Measurements from ENCODE around the gene MSX1.

Gene MSX1

GRCh38 chr4:4881432-4881831, 22.0 kb downstream of the MSX1 start:
- in situ Hi-C loops (cut with HindIII; ENCODE audit: low pct_ligation_motif_present, low pct_unique_long_range_greater_than_20kb, low sequenced_read_pairs), result no loop called here
- DNase-seq, result no peak

- in situ Hi-C loops (cut with HindIII; ENCODE audit: low pct_ligation_motif_present, low pct_unique_long_range_greater_than_20kb, low sequenced_read_pairs), result no loop called here
- no peak for DNase-seq
These were observed 25.1 kb downstream of the MSX1 start for GRCh38 chr4:4884611-4885010.

GRCh38 chr4:4887426-4887825, 28.0 kb downstream of the MSX1 start:
- in situ Hi-C loops (cut with HindIII; ENCODE audit: low pct_ligation_motif_present, low pct_unique_long_range_greater_than_20kb, low sequenced_read_pairs), result no loop called here
- DNase-seq, result no peak

GRCh38 chr4:4888695-4889094, 29.2 kb downstream of the MSX1 start:
- no peak for DNase-seq
- in situ Hi-C loops (cut with HindIII; ENCODE audit: low pct_ligation_motif_present, low pct_unique_long_range_greater_than_20kb, low sequenced_read_pairs), result no loop called here

GRCh38 chr4:4889781-4890180, 30.3 kb downstream of the MSX1 start:
- no peak for DNase-seq
- in situ Hi-C loops (cut with HindIII; ENCODE audit: low pct_ligation_motif_present, low pct_unique_long_range_greater_than_20kb, low sequenced_read_pairs), result no loop called here

GRCh38 chr4:4890574-4891255, 31.2 kb downstream of the MSX1 start:
- in situ Hi-C loops (cut with HindIII; ENCODE audit: low pct_ligation_motif_present, low pct_unique_long_range_greater_than_20kb, low sequenced_read_pairs), result no loop called here
- no peak for DNase-seq

- DNase-seq, result no peak
- in situ Hi-C loops (cut with HindIII; ENCODE audit: low pct_ligation_motif_present, low pct_unique_long_range_greater_than_20kb, low sequenced_read_pairs), result no loop called here
These were observed 34.3 kb downstream of the MSX1 start for GRCh38 chr4:4893721-4894120.

GRCh38 chr4:4899202-4899925, 39.9 kb downstream of the MSX1 start:
- DNase-seq, result no peak
- in situ Hi-C loops (cut with HindIII; ENCODE audit: low pct_ligation_motif_present, low pct_unique_long_range_greater_than_20kb, low sequenced_read_pairs), result no loop called here

- no peak for DNase-seq
- in situ Hi-C loops (cut with HindIII; ENCODE audit: low pct_ligation_motif_present, low pct_unique_long_range_greater_than_20kb, low sequenced_read_pairs), result no loop called here
These were observed 42.4 kb downstream of the MSX1 start for GRCh38 chr4:4901877-4902276.

- DNase-seq, result no peak
- in situ Hi-C loops (cut with HindIII; ENCODE audit: low pct_ligation_motif_present, low pct_unique_long_range_greater_than_20kb, low sequenced_read_pairs), result no loop called here
These were observed 52.7 kb downstream of the MSX1 start for GRCh38 chr4:4912155-4912554.

- DNase-seq, result no peak
These were observed 53.7 kb downstream of the MSX1 start for GRCh38 chr4:4913147-4913561.

More at GRCh38 chr4:4913147-4913561, 53.7 kb downstream of the MSX1 start:
- in situ Hi-C loops (cut with HindIII; ENCODE audit: low pct_ligation_motif_present, low pct_unique_long_range_greater_than_20kb, low sequenced_read_pairs), result no loop called here
